ENCODE measurements around the gene KLHL6. TPM values are rescaled to one million over a fixed set of nuclear protein-coding genes. Genes with fewer than 3 reads are reported as not detected.
A peak's percentile ranks its signal among the peaks of the same experiment; 100 is the strongest.

Gene KLHL6
- total and polyA plus RNA-seq, 2 of the 8 experiments (the other 6 are each of a cell fraction or from before 2014, with no cell fraction given), result 0.05 TPM; not detected in 1

- DNase-seq (ENCODE audit: low read depth in 1 of 2, low spot score in 2 of 2) (no peak), FAIRE-seq (no peak)
- 0 out of 2 replicates have a peak overlapping the region, but pooled peaks have one; percentile 59 for H2AK5ac ChIP-seq (ENCODE audit: low read depth, low read length)
- no peaks in the 10 kb centered on the region for H3K9me3 ChIP-seq (ENCODE audit: insufficient read depth in 2 of 2, low read depth in 1 of 2, low read length in 1 of 2)
- peak overlapping the region; percentile 25 for H4K5ac ChIP-seq (ENCODE audit: insufficient read length, low read depth, low read length)
- H3K9ac ChIP-seq (replicated peaks in 1 of 4; ENCODE audit: extremely low read depth in 1 of 4, low read depth in 3 of 4, low read length in 3 of 4), result no peak overlapping the region
- 90% methylated on average over 4 of the region's 4 CpGs; no CpG with 5 or more reads in 1 of the 2 experiments for WGBS, 2 experiments (ENCODE audit: extremely low coverage in 1 of 2, insufficient coverage in 1 of 2, insufficient read length in 1 of 2, insufficient replicate concordance in 2 of 2, low coverage in 1 of 2, low lambda C conversion rate in 2 of 2, missing lambda C conversion rate in 1 of 2)
- H3K4me3 ChIP-seq (ENCODE audit: extremely low read depth in 1 of 4, insufficient read depth in 2 of 4, low read depth in 3 of 4, low read length in 4 of 4), result no peak overlapping the region
- no peaks in the 10 kb centered on the region; the same call in 1 of the 2 replicates for H3K79me1 ChIP-seq (ENCODE audit: low read depth, low read length)
- no peak overlapping the region for H3K18ac ChIP-seq (ENCODE audit: extremely low read depth, low read length)
- no peak overlapping the region for H2BK20ac ChIP-seq (ENCODE audit: low read length)
- no peak overlapping the region for H3K23ac ChIP-seq (ENCODE audit: insufficient read length)
- CTCF ChIA-PET (ENCODE audit: partially characterized antibody), result interaction anchor here (1.1 to 1.6 kb wide), 6 partner anchors 15 to 387 kb away, joined by 3 to 5 read pairs (median 4); no protein-coding TSS in a partner anchor
- no peak overlapping the region for H2BK120ac ChIP-seq (replicated peaks; ENCODE audit: low read depth, low read length)
- H4K8ac ChIP-seq (ENCODE audit: extremely low read depth, insufficient read depth, low read length), result peak overlapping the region; percentile 12; the same call in 1 of the 2 replicates
- no peaks in the 10 kb centered on the region for H4K20me1 ChIP-seq (replicated peaks in 1 of 2; ENCODE audit: control insufficient read depth in 1 of 2, insufficient read depth in 2 of 2, low read length in 2 of 2)
- POLR2A ChIA-PET (ENCODE audit: partially characterized antibody), result interaction anchor here (0.7 kb wide), 1 partner anchor 165 kb away, joined by 3 read pairs; no protein-coding TSS in a partner anchor
- H3K79me2 ChIP-seq (ENCODE audit: control insufficient read depth in 1 of 2, insufficient read depth in 2 of 2, low read length in 2 of 2), result no peaks in the 10 kb centered on the region
- peak overlapping the region; percentile 88 for H2AFZ ChIP-seq (ENCODE audit: low read length)
- 0 out of 2 replicates have a peak overlapping the region, but pooled peaks have one; percentile 32 for H2BK15ac ChIP-seq (ENCODE audit: low read length)
- H3K14ac ChIP-seq (ENCODE audit: insufficient read length), result no peak overlapping the region
- H3K23me2 ChIP-seq (ENCODE audit: low read depth, low read length), result no peaks in the 10 kb centered on the region
- no peak for TF ChIP-seq MAFK (IDR thresholded peaks at IDR 0.05; ENCODE audit: low read depth, low read length)
- no peak for TF ChIP-seq SUZ12 (IDR thresholded peaks at IDR 0.05; ENCODE audit: low read length)
- TF ChIP-seq TAF1 (IDR thresholded peaks at IDR 0.05; ENCODE audit: low read depth, low read length), result no peak
- no peak for TF ChIP-seq SP2 (IDR thresholded peaks at IDR 0.05; ENCODE audit: low read length)
- no peak for TF ChIP-seq SRF (IDR thresholded peaks at IDR 0.05; ENCODE audit: low read depth, low read length)
- no peak for TF ChIP-seq POLR2AphosphoS5 (IDR thresholded peaks at IDR 0.05; ENCODE audit: low read depth, low read length)
- no peak for TF ChIP-seq KDM5A (IDR thresholded peaks at IDR 0.05; ENCODE audit: low read length)
- TF ChIP-seq BCL11A (IDR thresholded peaks at IDR 0.05; ENCODE audit: low read depth in 2 of 2, low read length in 2 of 2), result no peak
- TF ChIP-seq BRCA1 (IDR thresholded peaks at IDR 0.05; ENCODE audit: low read depth, low read length), result no peak
- TF ChIP-seq TBP (IDR thresholded peaks at IDR 0.05; ENCODE audit: low read depth, low read length), result no peak
- TF ChIP-seq SAP30 (IDR thresholded peaks at IDR 0.05; ENCODE audit: insufficient read depth, insufficient replicate concordance, low read length), result no peak
- TF ChIP-seq CTBP2 (IDR thresholded peaks at IDR 0.05; ENCODE audit: borderline replicate concordance, insufficient read depth, insufficient read length, low read length), result no peak
- TF ChIP-seq NRF1 (IDR thresholded peaks at IDR 0.05; ENCODE audit: low read depth, low read length), result no peak
- no peak for TF ChIP-seq NANOG (IDR thresholded peaks at IDR 0.05; ENCODE audit: insufficient read depth, low read depth, low read length, poor library complexity, severe bottlenecking)
- H3K27ac ChIP-seq (ENCODE audit: low read depth, low read length), result no peak overlapping the region
- H3K27me3 ChIP-seq (replicated peaks in 1 of 4; ENCODE audit: control insufficient read depth in 3 of 4, extremely low read depth in 1 of 4, insufficient read depth in 3 of 4, low read length in 3 of 4), result no peaks in the 10 kb centered on the region
- no peaks in the 10 kb centered on the region for H3K36me3 ChIP-seq (ENCODE audit: control insufficient read depth in 2 of 4, insufficient read depth in 4 of 4, low read length in 3 of 4)
- 0 out of 2 replicates have a peak overlapping the region, but pooled peaks have one; percentile 1 for H2BK12ac ChIP-seq (ENCODE audit: low read depth, low read length)
- peak overlapping the region; percentile 72 for H4K91ac ChIP-seq (replicated peaks; ENCODE audit: insufficient read length, low read length)
- H3K4me2 ChIP-seq (ENCODE audit: insufficient read depth in 1 of 2, low read depth in 2 of 2, low read length in 2 of 2), result no peak overlapping the region
- H3K56ac ChIP-seq (replicated peaks; ENCODE audit: insufficient read length, low read depth, low read length), result no peak overlapping the region
- H3K4ac ChIP-seq (replicated peaks; ENCODE audit: insufficient read length, low read depth, low read length), result no peak overlapping the region
- H2BK5ac ChIP-seq (ENCODE audit: low read depth, low read length), result no peak overlapping the region
- H3K4me1 ChIP-seq (replicated peaks in 1 of 4; ENCODE audit: control insufficient read depth in 3 of 4, insufficient read depth in 4 of 4, low read length in 3 of 4), result peaks cover 5 to 11% (median 8%) of the 10 kb centered on the region in 4 experiments; a peak in 4 of 7 replicates
Measured at GRCh38 chr3:183517607-183518006, 37.9 kb downstream of the KLHL6 start.
